ENCODE results near the gene SURF6. TPM values are rescaled to one million over a fixed set of nuclear protein-coding genes. Genes with fewer than 3 reads are reported as not detected.

The SURF6 gene
- total RNA-seq, 2 experiments from 2014 or later = 19.2 to 27.8 TPM

DNA sequence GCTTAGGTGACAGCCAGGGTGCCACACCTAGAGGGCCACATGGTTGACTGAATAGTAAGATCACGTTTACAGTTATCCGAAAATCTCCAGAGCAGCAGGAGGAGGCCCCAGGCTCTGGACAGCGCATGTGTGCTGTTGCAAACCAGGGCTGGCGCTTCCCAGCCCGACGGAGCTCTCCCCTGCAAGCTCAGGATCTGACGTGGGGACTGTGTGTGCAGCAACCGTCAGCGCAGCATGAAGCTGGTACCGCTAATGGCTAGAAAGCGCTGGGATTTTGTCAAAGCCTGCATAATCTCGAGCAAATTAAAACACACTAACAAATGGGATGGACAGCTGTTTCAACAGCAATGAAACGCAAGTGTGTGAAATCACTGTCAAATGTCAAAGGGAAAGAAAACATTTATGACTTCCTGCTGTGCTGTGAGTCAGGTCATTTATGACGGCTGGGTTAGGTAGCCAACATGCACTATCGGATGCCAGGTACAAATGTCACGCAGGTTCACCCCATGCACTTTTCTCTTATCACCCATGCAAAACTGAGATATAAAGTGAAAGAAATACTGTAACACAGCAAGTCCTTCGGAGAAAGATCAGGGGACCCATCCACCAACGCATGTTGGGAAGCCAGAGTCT, 32.4 kb upstream of the SURF6 start:
- Histone ChIP-seq H3K79me2 (ENCODE audit: insufficient read depth, low read depth, low read length) (peaks cover 51% of the 10 kb centered on the region), H3K4me1 (ENCODE audit: insufficient read depth, low read length, poor library complexity, severe bottlenecking) (peaks cover 26% of the 10 kb centered on the region), H4K20me1 (ENCODE audit: insufficient read depth, low read length) (peaks cover 16% of the 10 kb centered on the region; the same call in 1 of the 2 replicates), H3K4me2 (ENCODE audit: low read length) (no peak overlapping the region), H2AFZ (ENCODE audit: low read length) (no peak overlapping the region), H3K4me3 (ENCODE audit: low read depth, low read length, poor library complexity, severe bottlenecking) (no peak overlapping the region), H3K36me3 (ENCODE audit: insufficient read depth, low read length) (peaks cover 92% of the 10 kb centered on the region), H3K27ac (ENCODE audit: low read depth, low read length, poor library complexity, severe bottlenecking) (no peak overlapping the region), H3K9me2 (ENCODE audit: insufficient read depth, low read length) (no peaks in the 10 kb centered on the region), H3K9me3 (ENCODE audit: low read length) (no peaks in the 10 kb centered on the region)
- ChIA-PET CTCF (ENCODE audit: unreplicated experiment) (no interaction called here), POLR2A (no interaction called here)
- intact Hi-C loops (cut with micrococcal nuclease; ENCODE audit: unreplicated experiment) = no loop called here
- no peak for DNase-seq (ENCODE audit: low spot score)
- no TSS peak for BruUV-seq (replicated peaks)
- TF ChIP-seq EZH2phosphoT487 (IDR thresholded peaks at IDR 0.05; ENCODE audit: borderline replicate concordance, low read depth, low read length) = no peak
- TF ChIP-seq, protein P1, sequence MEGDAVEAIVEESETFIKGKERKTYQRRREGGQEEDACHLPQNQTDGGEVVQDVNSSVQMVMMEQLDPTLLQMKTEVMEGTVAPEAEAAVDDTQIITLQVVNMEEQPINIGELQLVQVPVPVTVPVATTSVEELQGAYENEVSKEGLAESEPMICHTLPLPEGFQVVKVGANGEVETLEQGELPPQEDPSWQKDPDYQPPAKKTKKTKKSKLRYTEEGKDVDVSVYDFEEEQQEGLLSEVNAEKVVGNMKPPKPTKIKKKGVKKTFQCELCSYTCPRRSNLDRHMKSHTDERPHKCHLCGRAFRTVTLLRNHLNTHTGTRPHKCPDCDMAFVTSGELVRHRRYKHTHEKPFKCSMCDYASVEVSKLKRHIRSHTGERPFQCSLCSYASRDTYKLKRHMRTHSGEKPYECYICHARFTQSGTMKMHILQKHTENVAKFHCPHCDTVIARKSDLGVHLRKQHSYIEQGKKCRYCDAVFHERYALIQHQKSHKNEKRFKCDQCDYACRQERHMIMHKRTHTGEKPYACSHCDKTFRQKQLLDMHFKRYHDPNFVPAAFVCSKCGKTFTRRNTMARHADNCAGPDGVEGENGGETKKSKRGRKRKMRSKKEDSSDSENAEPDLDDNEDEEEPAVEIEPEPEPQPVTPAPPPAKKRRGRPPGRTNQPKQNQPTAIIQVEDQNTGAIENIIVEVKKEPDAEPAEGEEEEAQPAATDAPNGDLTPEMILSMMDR (conservative IDR thresholded peaks at IDR 0.05; ENCODE audit: low read length) = no peak

DNA sequence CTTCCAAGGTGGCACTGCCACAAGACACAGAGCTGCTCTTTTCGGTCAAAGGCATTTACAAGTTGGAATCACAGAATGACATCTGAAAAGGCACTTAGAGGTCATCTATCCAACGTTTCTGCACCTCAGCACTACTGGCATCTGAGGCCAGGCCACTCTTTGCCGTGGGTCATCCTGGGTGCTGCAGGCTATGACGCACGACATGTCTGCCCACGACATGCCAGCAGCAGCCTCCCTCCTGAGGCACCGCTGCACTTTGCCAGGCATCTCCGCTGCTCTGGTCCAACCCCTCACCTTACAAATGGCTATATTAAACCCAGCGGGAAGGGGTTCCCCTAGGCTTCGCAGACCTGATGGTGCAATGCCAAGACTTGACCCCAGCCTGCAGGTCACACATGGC, 31.8 kb upstream of the SURF6 start:
- H3K4me3 ChIP-seq (ENCODE audit: low read depth, low read length, poor library complexity, severe bottlenecking) = no peak overlapping the region
- peaks cover 45% of the 10 kb centered on the region for H3K79me2 ChIP-seq (ENCODE audit: insufficient read depth, low read depth, low read length)
- no peak for DNase-seq (ENCODE audit: low spot score)
- peaks cover 92% of the 10 kb centered on the region for H3K36me3 ChIP-seq (ENCODE audit: insufficient read depth, low read length)
- no peaks in the 10 kb centered on the region for H3K9me3 ChIP-seq (ENCODE audit: low read length)
- TF ChIP-seq, protein P1 (conservative IDR thresholded peaks at IDR 0.05; ENCODE audit: low read length) = no peak
- TF ChIP-seq EZH2phosphoT487 (IDR thresholded peaks at IDR 0.05; ENCODE audit: borderline replicate concordance, low read depth, low read length) = no peak
- peaks cover 26% of the 10 kb centered on the region for H3K4me1 ChIP-seq (ENCODE audit: insufficient read depth, low read length, poor library complexity, severe bottlenecking)
- ChIA-PET CTCF (ENCODE audit: unreplicated experiment) (no interaction called here), POLR2A (no interaction called here)
- intact Hi-C loops (cut with micrococcal nuclease; ENCODE audit: unreplicated experiment) = no loop called here
- no peaks in the 10 kb centered on the region for H3K9me2 ChIP-seq (ENCODE audit: insufficient read depth, low read length)
- H4K20me1 ChIP-seq (ENCODE audit: insufficient read depth, low read length) = peaks cover 16% of the 10 kb centered on the region; the same call in 1 of the 2 replicates
- H2AFZ ChIP-seq (ENCODE audit: low read length) = no peak overlapping the region
- BruUV-seq (replicated peaks) = no TSS peak
- no peak overlapping the region for H3K4me2 ChIP-seq (ENCODE audit: low read length)
- H3K27ac ChIP-seq (ENCODE audit: low read depth, low read length, poor library complexity, severe bottlenecking) = no peak overlapping the region

DNA sequence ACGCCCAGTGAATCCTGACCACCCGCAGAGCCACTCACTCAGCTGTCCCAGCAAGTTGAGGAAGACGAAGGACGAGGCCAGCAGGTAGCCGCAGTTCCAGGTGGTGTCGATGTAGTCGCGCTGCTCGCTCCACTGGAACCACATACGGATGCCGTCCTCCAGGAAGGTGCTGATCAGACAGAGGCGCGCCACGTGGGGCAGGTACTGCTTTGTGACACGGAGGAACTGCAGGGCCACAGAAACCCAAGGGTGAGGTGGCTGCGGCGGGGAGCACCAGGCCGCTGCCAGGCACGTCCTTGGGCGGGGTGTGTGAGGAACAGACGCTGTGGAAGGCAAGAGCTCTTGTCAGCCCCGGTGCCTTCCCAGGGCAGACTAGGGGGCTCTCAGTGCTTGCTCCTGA, 31.2 kb upstream of the SURF6 start:
- Histone ChIP-seq H2AFZ (ENCODE audit: low read length) (no peak overlapping the region), H3K9me2 (ENCODE audit: insufficient read depth, low read length) (no peaks in the 10 kb centered on the region), H3K79me2 (ENCODE audit: insufficient read depth, low read depth, low read length) (peaks cover 40% of the 10 kb centered on the region), H3K36me3 (ENCODE audit: insufficient read depth, low read length) (peaks cover 92% of the 10 kb centered on the region), H4K20me1 (ENCODE audit: insufficient read depth, low read length) (peaks cover 14% of the 10 kb centered on the region; the same call in 1 of the 2 replicates), H3K4me3 (ENCODE audit: low read depth, low read length, poor library complexity, severe bottlenecking) (no peak overlapping the region), H3K4me1 (ENCODE audit: insufficient read depth, low read length, poor library complexity, severe bottlenecking) (peaks cover 22% of the 10 kb centered on the region), H3K27ac (ENCODE audit: low read depth, low read length, poor library complexity, severe bottlenecking) (no peak overlapping the region), H3K9me3 (ENCODE audit: low read length) (no peaks in the 10 kb centered on the region), H3K4me2 (ENCODE audit: low read length) (no peak overlapping the region)
- CTCF ChIA-PET (ENCODE audit: unreplicated experiment) = no interaction called here
- intact Hi-C loops (cut with micrococcal nuclease; ENCODE audit: unreplicated experiment) = no loop called here
- POLR2A ChIA-PET = no interaction called here
- TF ChIP-seq EZH2phosphoT487 (IDR thresholded peaks at IDR 0.05; ENCODE audit: borderline replicate concordance, low read depth, low read length) = no peak
- TF ChIP-seq, protein P1 (conservative IDR thresholded peaks at IDR 0.05; ENCODE audit: low read length) = no peak
- no peak for DNase-seq (ENCODE audit: low spot score)
- no TSS peak for BruUV-seq (replicated peaks)

Measured in OCI-LY7 (cell line).